Stomach (tissue), 4 donors: Measurements from ENCODE around the gene MED12L.

Experiments
- CTCF ChIP-seq, 7 experiments: fragments of 450-650 bp in 4 of 7; fragments of 200-600 bp in 3 of 7; sonication (generic) in 3 of 7; IDR thresholded peaks; one replicate each; pipeline ENCODE4 v1.5.1; 2016 to 2019; ENCODE audit warnings: antibody characterized with exemption in 7 of 7, control low read depth in 2 of 7, mild to moderate bottlenecking in 1 of 7
- POLR2A ChIP-seq, 4 donors: fragments of 450-650 bp; IDR thresholded peaks; one replicate each; pipeline ENCODE4 v1.6.1; 2016; ENCODE audit warnings: antibody characterized with exemption in 4 of 4, control low read depth in 2 of 4, mild to moderate bottlenecking in 1 of 4, moderate library complexity in 1 of 4

GRCh38 chr3:151384741-151385174 lies 299.3 kb downstream of the MED12L start, which contains the start of gene P2RY12:
- TF ChIP-seq CTCF (IDR thresholded peaks at IDR 0.05): no peak
- TF ChIP-seq POLR2A (IDR thresholded peaks at IDR 0.05): no peak
